Fibroblast of the aortic adventitia (primary cell): ENCODE results near the gene PCBP1. TPM values are rescaled to one million over a fixed set of nuclear protein-coding genes. Genes with fewer than 3 reads are reported as not detected.
A peak's percentile ranks its signal among the peaks of the same experiment; 100 is the strongest.
"Not testable (repeated sequence)": the region's sequence is repeated elsewhere in the genome, so short reads cannot be mapped to it uniquely, and the experiment has no call there.

ENCODE experiments used
- DNase-seq: peaks from one replicate; pipeline ENCODE4 v3.0.0-alpha.2; 2010; ENCODE audit warnings: low read depth
- H3K4me3 ChIP-seq: 2 replicates; pipeline ENCODE4 v1.5.1; 2011; ENCODE audit warnings: low read depth, mild to moderate bottlenecking, control low read depth, low read length, moderate library complexity
- CTCF ChIP-seq: IDR thresholded peaks from 2 replicates; pipeline ENCODE4 v1.5.1; 2011; ENCODE audit warnings: mild to moderate bottlenecking, low read length, control low read depth, inconsistent platforms; ENCODE audit not compliant: insufficient read depth
- total RNA-seq: library from RNA; depleted of rRNA; stranded (reverse); fragments of >200 nt; gene quantifications from 2 replicates; pipeline ENCODE4 v1.2.3, GENCODE V29; 2012; ENCODE audit warnings: low replicate concordance

Gene PCBP1
- total RNA-seq, 1 donor, result 68.5 TPM

- no peak overlapping the region for H3K4me3 ChIP-seq
- DNase-seq, result no peak
- no peak for TF ChIP-seq CTCF
Observed at GRCh38 chr2:70091816-70092215, 4.5 kb downstream of the PCBP1 start.

GRCh38 chr2:70092576-70093243 is 5.4 kb downstream of the PCBP1 start:
- not testable (repeated sequence) for DNase-seq, H3K4me3 ChIP-seq

GRCh38 chr2:70094171-70094977 is 7.1 kb downstream of the PCBP1 start:
- no peak overlapping the region for H3K4me3 ChIP-seq
- DNase-seq, result no peak
- no peak for TF ChIP-seq CTCF

- DNase-seq, result peak; percentile 73
- no peak overlapping the region for H3K4me3 ChIP-seq
- TF ChIP-seq CTCF, result no peak
Observed at GRCh38 chr2:70094978-70095719, 7.9 kb downstream of the PCBP1 start.

GRCh38 chr2:70095720-70096670 is 8.7 kb downstream of the PCBP1 start:
- no peak for TF ChIP-seq CTCF
- DNase-seq, result no peak
- H3K4me3 ChIP-seq, result no peak overlapping the region

- DNase-seq, result no peak
- H3K4me3 ChIP-seq, result no peak overlapping the region
- TF ChIP-seq CTCF, result no peak
Observed at GRCh38 chr2:70098032-70098431, 10.8 kb downstream of the PCBP1 start.
